Heart left ventricle (tissue), 13 donors: ENCODE results near the gene AGMO.

Experiments
- POLR2A ChIP-seq, 2 donors: fragments of 450-650 bp; IDR thresholded peaks; one replicate each; pipeline ENCODE4 v1.6.1; 2017; ENCODE audit warnings: antibody characterized with exemption in 2 of 2, mild to moderate bottlenecking in 2 of 2, moderate library complexity in 2 of 2
- TF ChIP-seq, protein P1 (sequence below), 12 donors: fragments of 200-600 bp; sonication (generic) in 4 of 12; IDR thresholded peaks; one replicate each; pipeline versions ENCODE4 v1.5.0 to v1.8.0; 2018 to 2022; ENCODE audit warnings: antibody characterized with exemption in 12 of 12, mild to moderate bottlenecking in 5 of 12
- donor health status: ischemic (EF 13 %, LVEDD 7.1; RV severe dilation, severe dysfunction).
- donor health status: DM: no; HTN: yes; CAD: no.
- donor health status: DM: no; HTN: no; CAD: no.
- donor health status: ischemic (EF 25% LVEDD 6.9; RV normal size, moderate dysfunction).
- donor health status: ischemic (EF 25% LVEDD 5.7; RV mildly dilated, moderate dysfunction).
- donor health status: ischemic (EF 35%, LVEDD 5.7; RV mildly dilated, moderate dysfunction).
- donor health status: nonischemic (EF 11% LVEDD 7.7; RV severe dilation, severe dysfunction).
- donor health status: DM: yes; HTN: yes; CAD: no.
- donor health status: PGD.
- donor health status: ischemic (EF 29% LVEDD 5.4; RV normal size, mild dysfunction).
- donor health status: nonischemic (EF 23%, LVEDD 6.1; RV moderate dilation, normal function).

DNA sequence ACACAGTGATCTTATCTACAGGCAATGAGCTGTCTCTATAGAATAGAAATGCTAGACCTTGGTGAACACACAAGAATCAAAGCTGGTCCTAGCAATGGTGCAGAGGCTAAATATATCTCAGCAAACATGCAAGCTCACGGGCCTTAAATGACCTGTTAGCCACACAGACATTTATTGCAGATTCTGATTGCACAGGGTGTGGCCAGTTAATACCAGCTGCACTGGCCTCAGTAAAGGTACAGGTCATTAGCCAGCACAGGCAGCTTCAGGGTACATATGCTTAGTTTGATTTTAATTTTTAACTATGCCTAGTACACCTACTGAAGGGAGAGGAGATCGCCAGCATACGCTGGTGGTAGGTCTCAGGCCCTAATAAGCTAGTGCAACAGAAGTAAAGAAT lies 393.9 kb downstream of the AGMO start:
- TF ChIP-seq, protein P1, sequence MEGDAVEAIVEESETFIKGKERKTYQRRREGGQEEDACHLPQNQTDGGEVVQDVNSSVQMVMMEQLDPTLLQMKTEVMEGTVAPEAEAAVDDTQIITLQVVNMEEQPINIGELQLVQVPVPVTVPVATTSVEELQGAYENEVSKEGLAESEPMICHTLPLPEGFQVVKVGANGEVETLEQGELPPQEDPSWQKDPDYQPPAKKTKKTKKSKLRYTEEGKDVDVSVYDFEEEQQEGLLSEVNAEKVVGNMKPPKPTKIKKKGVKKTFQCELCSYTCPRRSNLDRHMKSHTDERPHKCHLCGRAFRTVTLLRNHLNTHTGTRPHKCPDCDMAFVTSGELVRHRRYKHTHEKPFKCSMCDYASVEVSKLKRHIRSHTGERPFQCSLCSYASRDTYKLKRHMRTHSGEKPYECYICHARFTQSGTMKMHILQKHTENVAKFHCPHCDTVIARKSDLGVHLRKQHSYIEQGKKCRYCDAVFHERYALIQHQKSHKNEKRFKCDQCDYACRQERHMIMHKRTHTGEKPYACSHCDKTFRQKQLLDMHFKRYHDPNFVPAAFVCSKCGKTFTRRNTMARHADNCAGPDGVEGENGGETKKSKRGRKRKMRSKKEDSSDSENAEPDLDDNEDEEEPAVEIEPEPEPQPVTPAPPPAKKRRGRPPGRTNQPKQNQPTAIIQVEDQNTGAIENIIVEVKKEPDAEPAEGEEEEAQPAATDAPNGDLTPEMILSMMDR (IDR thresholded peaks at IDR 0.05): no peak
- TF ChIP-seq POLR2A (IDR thresholded peaks at IDR 0.05): no peak
